ENCODE measurements around the gene RUFY3.
"Not testable (repeated sequence)": the region's sequence is repeated elsewhere in the genome, so short reads cannot be mapped to it uniquely, and the experiment has no call there.

The RUFY3 gene

DNA sequence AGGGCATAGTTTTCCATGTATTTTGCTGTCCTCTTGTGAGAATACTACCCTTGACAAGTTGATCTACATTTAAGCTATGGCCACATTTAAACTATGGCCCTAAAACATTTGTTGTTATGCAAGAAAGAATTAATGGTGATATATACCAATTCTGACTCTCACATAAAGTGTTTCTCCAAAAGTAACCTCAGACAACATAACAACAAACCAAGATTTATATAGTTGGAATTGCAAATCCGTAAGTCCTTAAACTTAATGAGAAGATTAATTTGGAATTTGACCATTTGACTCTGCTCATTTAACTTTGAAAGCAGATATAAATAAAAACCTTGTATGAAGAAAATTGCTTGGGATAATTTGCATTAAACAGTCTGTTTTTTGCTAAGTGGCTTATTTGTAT is 38.9 kb downstream of the RUFY3 start:
- TF ChIP-seq, protein P1, sequence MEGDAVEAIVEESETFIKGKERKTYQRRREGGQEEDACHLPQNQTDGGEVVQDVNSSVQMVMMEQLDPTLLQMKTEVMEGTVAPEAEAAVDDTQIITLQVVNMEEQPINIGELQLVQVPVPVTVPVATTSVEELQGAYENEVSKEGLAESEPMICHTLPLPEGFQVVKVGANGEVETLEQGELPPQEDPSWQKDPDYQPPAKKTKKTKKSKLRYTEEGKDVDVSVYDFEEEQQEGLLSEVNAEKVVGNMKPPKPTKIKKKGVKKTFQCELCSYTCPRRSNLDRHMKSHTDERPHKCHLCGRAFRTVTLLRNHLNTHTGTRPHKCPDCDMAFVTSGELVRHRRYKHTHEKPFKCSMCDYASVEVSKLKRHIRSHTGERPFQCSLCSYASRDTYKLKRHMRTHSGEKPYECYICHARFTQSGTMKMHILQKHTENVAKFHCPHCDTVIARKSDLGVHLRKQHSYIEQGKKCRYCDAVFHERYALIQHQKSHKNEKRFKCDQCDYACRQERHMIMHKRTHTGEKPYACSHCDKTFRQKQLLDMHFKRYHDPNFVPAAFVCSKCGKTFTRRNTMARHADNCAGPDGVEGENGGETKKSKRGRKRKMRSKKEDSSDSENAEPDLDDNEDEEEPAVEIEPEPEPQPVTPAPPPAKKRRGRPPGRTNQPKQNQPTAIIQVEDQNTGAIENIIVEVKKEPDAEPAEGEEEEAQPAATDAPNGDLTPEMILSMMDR (conservative IDR thresholded peaks at IDR 0.05; ENCODE audit: low read depth, low read length), result no peak
- no peak for DNase-seq (ENCODE audit: low read depth)
- no peak overlapping the region for H3K4me3 ChIP-seq (ENCODE audit: low read length)

DNA sequence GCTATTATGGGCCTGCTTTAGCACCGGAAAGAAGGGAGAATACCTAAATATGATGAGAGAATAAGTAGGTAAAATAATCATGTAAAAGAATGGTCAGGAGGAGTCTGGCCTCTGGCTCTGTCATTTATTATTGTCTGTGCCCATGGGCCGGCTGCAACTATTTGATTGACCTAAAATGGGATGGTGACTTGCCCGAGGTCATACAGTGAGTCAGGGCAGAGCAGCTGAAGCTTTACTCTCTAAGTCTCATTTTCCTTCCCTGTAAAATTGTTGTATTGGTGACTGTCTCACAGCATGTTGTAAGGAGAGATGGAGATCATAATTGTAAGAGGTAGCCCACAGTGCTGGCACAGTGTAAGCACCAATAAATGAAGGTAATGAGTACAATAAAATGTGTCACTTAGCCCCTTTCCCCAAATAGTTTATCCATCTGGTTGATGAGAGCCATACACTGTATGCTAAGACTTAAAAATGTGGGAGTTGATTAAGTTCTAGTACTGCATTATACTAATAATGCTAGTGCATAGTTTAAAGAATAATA is 39.6 kb downstream of the RUFY3 start:
- no peak for DNase-seq (ENCODE audit: low read depth)
- TF ChIP-seq, protein P1 (conservative IDR thresholded peaks at IDR 0.05; ENCODE audit: low read depth, low read length), result no peak
- H3K4me3 ChIP-seq (ENCODE audit: low read length), result no peak overlapping the region

- no peak for DNase-seq (ENCODE audit: low read depth)
- TF ChIP-seq, protein P1 (conservative IDR thresholded peaks at IDR 0.05; ENCODE audit: low read depth, low read length), result no peak
- H3K4me3 ChIP-seq (ENCODE audit: low read length), result no peak overlapping the region
Observed at GRCh38 chr4:70765368-70765767, 43.6 kb downstream of the RUFY3 start.

GRCh38 chr4:70768301-70768948 is 46.7 kb downstream of the RUFY3 start:
- H3K4me3 ChIP-seq (ENCODE audit: low read length), result no peak overlapping the region
- TF ChIP-seq, protein P1 (conservative IDR thresholded peaks at IDR 0.05; ENCODE audit: low read depth, low read length), result no peak
- DNase-seq (ENCODE audit: low read depth), result no peak

- not testable (repeated sequence) for DNase-seq (ENCODE audit: low read depth); H3K4me3 ChIP-seq (ENCODE audit: low read length)
Observed at GRCh38 chr4:70769396-70769795, 47.6 kb downstream of the RUFY3 start.

- TF ChIP-seq, protein P1 (conservative IDR thresholded peaks at IDR 0.05; ENCODE audit: low read depth, low read length), result no peak
- H3K4me3 ChIP-seq (ENCODE audit: low read length), result no peak overlapping the region
- no peak for DNase-seq (ENCODE audit: low read depth)
Observed at GRCh38 chr4:70772929-70773555, 51.3 kb downstream of the RUFY3 start.

- TF ChIP-seq, protein P1 (conservative IDR thresholded peaks at IDR 0.05; ENCODE audit: low read depth, low read length), result no peak
- DNase-seq (ENCODE audit: low read depth), result peak; percentile 65
Observed at GRCh38 chr4:70778888-70779422, 57.2 kb downstream of the RUFY3 start.

More at GRCh38 chr4:70778888-70779422, 57.2 kb downstream of the RUFY3 start:
- H3K4me3 ChIP-seq (ENCODE audit: low read length), result no peak overlapping the region
